Subcutaneous abdominal adipose tissue (tissue), 5 donors: ENCODE data around the gene ZSCAN2.
"Not testable (repeated sequence)": the region's sequence is repeated elsewhere in the genome, so short reads cannot be mapped to it uniquely, and the experiment has no call there.

Source experiments
- H3K27ac ChIP-seq: one replicate; pipeline ENCODE4 v1.7.0; 2013; ENCODE audit warnings: low read depth, mild to moderate bottlenecking, inconsistent platforms, low read length, moderate library complexity
- H3K27me3 ChIP-seq, 5 donors: one replicate each; pipeline ENCODE4 v1.7.0; 2013; ENCODE audit warnings: low read length in 5 of 5, inconsistent platforms in 1 of 5; ENCODE audit not compliant: control insufficient read depth in 5 of 5, insufficient read depth in 4 of 5
- H3K36me3 ChIP-seq, 5 donors: one replicate each; pipeline ENCODE4 v1.7.0; 2013; ENCODE audit warnings: low read length in 5 of 5; ENCODE audit not compliant: control insufficient read depth in 5 of 5, insufficient read depth in 5 of 5
- H3K4me1 ChIP-seq, 5 donors: one replicate each; pipeline ENCODE4 v1.7.0; 2013; ENCODE audit warnings: low read length in 5 of 5, mild to moderate bottlenecking in 3 of 5, moderate library complexity in 1 of 5; ENCODE audit not compliant: control insufficient read depth in 5 of 5, insufficient read depth in 5 of 5
- H3K4me3 ChIP-seq, 5 donors: one replicate each; pipeline ENCODE4 v1.7.0; 2013; ENCODE audit warnings: low read length in 5 of 5, low read depth in 1 of 5
- H3K9ac ChIP-seq, 5 donors: one replicate each; pipeline ENCODE4 v1.7.0; 2013; ENCODE audit warnings: low read length in 5 of 5, mild to moderate bottlenecking in 4 of 5, moderate library complexity in 3 of 5
- H3K9me3 ChIP-seq, 5 donors: one replicate each; pipeline ENCODE4 v1.7.0; 2013; ENCODE audit warnings: low read length in 5 of 5; ENCODE audit not compliant: control insufficient read depth in 5 of 5
- donor health status: healthy.
- donor health status: healthy.
- donor health status: healthy.
- donor health status: healthy.
- donor health status: healthy.

The ZSCAN2 gene

DNA sequence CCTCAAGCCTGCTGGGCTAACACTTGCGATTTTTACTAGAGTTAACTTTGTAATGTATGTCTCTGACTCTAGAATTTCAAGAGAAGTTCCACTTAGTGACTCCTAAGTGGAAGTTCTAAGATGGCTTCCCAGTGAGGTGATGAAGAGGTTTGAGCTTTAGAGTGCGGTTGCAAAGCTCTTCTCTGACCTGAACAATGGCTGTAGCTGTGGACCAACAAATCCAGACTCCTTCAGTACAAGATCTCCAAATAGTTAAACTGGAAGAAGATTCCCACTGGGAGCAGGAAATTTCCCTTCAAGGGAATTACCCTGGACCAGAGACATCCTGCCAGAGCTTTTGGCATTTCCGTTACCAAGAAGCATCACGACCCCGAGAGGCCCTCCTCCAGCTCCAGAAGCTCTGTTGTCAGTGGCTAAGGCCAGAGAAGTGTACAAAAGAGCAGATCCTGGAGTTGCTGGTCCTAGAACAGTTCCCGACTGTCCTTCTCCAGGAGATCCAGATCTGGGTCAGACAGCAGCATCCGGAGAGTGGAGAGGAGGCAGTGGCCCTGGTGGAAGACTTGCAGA, 31.0 kb downstream of the ZSCAN2 start:
- Histone ChIP-seq H3K9me3 (no peaks in the 10 kb centered on the region), H3K4me1 (peaks cover 10 to 43% (median 40%) of the 10 kb centered on the region in 5 donors), H3K27ac (peak overlapping the region; percentile 95), H3K9ac (peak overlapping the region; percentile 57 to 86 (median 66)), H3K4me3 (peak overlapping the region; percentile 55 to 96 (median 76)), H3K27me3 (no peaks in the 10 kb centered on the region), H3K36me3 (peaks cover 0 to 11% (median 4%) of the 10 kb centered on the region in 5 donors)

DNA sequence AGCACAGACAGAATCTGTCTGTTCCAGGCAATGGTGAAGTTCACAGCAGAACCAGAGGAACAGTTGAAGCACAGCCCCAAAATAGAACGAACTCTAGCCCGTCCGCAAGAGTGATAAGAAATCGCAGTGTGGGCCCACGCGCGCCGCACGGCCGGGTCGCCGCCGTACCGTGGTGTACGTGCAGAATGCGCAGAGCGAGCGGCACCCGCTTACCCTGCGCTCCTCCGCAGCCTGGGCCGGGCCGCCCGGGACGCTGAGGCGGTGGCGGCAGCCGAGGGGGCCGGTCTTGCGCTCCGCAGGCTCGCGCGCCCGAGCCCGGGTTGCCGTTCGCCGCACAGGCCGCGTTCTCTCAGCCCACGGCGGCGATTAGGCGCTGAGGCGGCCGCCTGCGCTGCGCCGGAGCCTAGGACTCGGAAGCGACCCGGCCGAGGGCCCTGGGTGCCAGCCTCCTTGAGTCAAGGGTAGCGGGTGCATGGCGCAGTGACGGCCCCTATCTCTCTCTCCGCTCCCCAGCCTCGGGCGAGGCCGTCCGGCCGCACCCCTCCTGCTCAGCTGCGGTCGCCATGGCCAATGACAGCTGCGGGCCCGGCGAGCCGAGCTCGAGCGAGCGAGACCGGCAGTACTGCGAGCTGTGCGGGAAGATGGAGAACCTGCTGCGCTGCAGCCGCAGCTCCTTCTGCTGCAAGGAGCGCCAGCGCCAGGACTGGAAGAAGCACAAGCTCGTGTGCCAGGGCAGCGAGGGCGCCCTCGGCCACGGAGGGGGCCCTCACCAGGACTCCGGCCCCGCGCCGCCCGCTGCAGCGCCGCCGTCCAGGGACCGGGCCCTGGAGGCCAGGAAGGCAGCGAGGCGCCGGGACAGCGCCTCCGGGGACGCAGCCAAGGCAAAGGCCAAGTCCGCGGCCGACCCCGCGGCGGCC, 32.8 kb downstream of the ZSCAN2 start:
- H3K27ac ChIP-seq, result peak overlapping the region; percentile 95
- no peaks in the 10 kb centered on the region for H3K27me3 ChIP-seq
- peak overlapping the region; percentile 58 to 90 (median 79) for H3K9ac ChIP-seq
- peak overlapping the region; percentile 75 to 89 (median 81) for H3K4me3 ChIP-seq
- H3K4me1 ChIP-seq, result peaks cover 10 to 49% (median 46%) of the 10 kb centered on the region in 5 donors
- peaks cover 0 to 18% (median 8%) of the 10 kb centered on the region in 5 donors for H3K36me3 ChIP-seq
- H3K9me3 ChIP-seq, result no peaks in the 10 kb centered on the region

DNA sequence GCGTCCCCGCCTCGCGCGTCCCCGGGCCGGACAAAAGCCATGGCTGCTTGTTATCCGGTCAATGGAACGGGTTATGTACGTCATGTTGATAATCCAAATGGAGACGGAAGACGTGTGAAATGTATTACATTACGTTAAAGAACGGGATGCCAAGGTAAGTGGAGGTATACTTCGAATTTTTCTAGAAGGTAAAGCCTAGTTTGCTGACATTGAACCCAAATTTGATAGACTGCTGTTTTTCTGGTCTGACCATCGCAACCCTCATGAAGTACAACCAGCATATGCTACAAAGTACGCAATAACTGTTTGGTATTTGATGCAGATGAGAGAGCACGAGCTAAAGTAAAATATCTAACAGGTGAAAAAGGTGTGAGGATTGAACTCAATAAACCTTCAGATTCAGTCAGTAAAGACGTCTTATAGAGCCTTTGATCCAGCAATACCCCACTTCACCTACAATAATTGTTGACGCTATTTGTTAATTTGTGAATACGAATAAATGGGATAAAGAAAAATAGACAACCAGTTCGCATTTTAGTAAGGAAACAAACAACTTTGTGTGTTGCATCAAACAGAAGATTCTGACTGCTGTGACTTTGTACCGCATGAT, 33.5 kb downstream of the ZSCAN2 start:
- Histone ChIP-seq H3K27ac (peak overlapping the region; percentile 95), H3K36me3 (peaks cover 0 to 23% (median 11%) of the 10 kb centered on the region in 5 donors), H3K9me3 (no peaks in the 10 kb centered on the region), H3K27me3 (no peaks in the 10 kb centered on the region), H3K9ac (peak overlapping the region; percentile 58 to 84 (median 76)), H3K4me3 (peak overlapping the region; percentile 62 to 89 (median 76)), H3K4me1 (peaks cover 10 to 49% (median 46%) of the 10 kb centered on the region in 5 donors)

DNA sequence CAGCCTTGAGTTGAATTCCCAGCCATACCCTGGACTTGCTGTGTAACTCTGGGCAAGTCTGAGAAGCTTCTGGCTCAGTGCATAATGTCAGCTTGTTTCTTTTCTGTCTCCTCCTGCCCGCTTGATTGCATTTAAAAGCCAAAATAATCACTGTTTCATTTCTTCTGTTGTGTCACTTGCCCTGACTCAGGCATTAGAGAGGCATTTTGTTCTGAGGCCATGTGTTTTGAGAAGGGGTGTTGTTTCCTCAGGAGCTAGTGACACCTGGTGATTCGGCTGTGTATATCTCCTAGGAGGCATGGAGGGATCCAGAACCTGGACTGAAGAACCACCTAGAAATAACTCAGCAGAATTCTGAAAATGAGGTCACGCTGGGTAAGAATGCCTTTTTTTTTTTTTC, 37.3 kb downstream of the ZSCAN2 start:
- H3K4me1 ChIP-seq, result peaks cover 2 to 26% (median 20%) of the 10 kb centered on the region in 5 donors
- no peak overlapping the region for H3K9ac ChIP-seq
- no peaks in the 10 kb centered on the region for H3K27me3 ChIP-seq
- peaks cover 0 to 60% (median 45%) of the 10 kb centered on the region in 5 donors for H3K36me3 ChIP-seq
- peak overlapping the region; percentile 62 for H3K27ac ChIP-seq
- no peak overlapping the region for H3K4me3 ChIP-seq
- H3K9me3 ChIP-seq, result no peaks in the 10 kb centered on the region

DNA sequence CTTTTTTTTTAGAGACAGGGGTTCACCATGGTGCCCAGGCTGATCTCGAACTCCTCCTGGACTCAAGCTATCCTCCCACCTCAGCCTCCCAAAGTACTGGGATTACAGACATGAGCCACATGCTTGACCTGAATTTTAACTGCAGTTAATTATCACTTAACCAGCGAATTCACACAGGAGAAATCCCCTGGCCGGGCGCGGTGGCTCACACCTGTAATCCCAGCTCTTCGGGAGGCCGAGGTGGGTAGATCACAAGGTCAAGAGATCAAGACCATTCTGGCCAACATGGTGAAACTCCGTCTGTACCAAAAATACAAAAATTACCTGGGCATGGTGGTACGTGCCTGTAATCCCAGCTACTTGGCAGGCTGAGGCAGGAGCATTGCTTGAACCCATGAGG, 41.1 kb downstream of the ZSCAN2 start:
- H3K4me1 ChIP-seq, H3K4me3 ChIP-seq, H3K27me3 ChIP-seq, H3K27ac ChIP-seq, H3K9ac ChIP-seq, H3K9me3 ChIP-seq: not testable (repeated sequence)
- peaks cover 3 to 87% (median 75%) of the 10 kb centered on the region in 5 donors for H3K36me3 ChIP-seq

DNA sequence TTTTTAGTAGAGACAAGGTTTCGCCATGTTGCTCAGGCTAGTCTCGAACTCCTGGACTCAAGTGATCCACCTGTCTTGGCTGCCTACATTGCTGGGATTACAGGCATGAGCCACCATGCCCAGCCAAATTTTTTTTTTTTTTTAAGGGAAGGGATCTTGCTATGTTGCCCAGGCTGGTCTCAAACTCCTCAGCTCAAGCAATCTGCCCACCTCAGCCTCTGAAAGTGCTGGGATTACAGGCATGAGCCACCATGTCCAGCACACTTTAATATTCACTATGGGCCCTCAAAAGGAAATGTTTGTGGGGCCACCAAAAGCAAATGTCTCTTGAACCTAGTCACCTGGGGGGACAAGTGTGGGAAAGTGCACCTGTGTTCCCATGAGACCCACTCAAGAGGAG, 41.8 kb downstream of the ZSCAN2 start:
- not testable (repeated sequence) for H3K9ac ChIP-seq, H3K27me3 ChIP-seq, H3K27ac ChIP-seq, H3K4me3 ChIP-seq, H3K9me3 ChIP-seq, H3K4me1 ChIP-seq
- peaks cover 3 to 90% (median 81%) of the 10 kb centered on the region in 5 donors for H3K36me3 ChIP-seq

DNA sequence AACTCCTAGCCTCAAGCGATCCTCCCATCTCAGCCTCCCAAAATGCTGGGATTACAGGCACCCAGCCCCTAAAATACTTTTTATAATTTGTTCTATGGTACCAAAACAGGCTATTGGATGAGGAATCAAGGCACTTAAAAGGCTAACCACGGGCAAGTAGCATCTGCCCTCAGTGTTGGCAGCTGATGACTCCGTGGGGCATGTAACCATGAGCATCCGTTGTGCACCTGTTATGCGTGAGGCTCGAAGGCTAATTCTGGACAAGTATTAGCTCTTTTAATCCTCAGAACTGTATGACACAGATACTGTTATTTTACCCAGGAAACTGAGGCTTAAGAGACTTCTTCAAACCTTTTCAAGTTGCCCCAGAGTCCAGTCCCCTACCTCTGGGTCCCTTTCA, 43.0 kb downstream of the ZSCAN2 start:
- no peaks in the 10 kb centered on the region for H3K27me3 ChIP-seq
- H3K4me1 ChIP-seq, result peaks cover 0 to 8% (median 6%) of the 10 kb centered on the region in 5 donors
- H3K4me3 ChIP-seq, result no peak overlapping the region
- H3K27ac ChIP-seq, result no peak overlapping the region
- no peaks in the 10 kb centered on the region for H3K9me3 ChIP-seq
- no peak overlapping the region for H3K9ac ChIP-seq
- H3K36me3 ChIP-seq, result peaks cover 5 to 94% (median 89%) of the 10 kb centered on the region in 5 donors

DNA sequence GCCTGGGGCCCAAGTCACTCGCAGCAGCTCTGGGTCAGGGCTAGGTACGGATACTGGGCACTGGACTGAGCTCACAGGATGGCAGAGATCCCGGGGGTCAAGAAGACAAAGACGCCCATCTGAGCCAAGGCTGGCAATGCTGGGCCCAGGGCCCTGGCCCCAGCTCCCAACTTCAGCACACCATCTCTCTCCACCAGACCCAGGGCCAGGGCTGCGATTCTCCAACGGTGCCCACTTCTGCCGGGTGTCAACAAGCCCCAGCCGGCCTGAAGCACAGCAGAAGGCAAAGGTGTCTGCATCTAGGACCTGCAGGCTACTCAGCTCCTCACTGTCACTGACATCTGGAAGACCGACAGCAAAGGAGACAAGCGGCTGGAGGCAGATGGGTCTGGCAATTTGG, 44.7 kb downstream of the ZSCAN2 start:
- Histone ChIP-seq H3K4me3 (no peak overlapping the region), H3K27ac (no peak overlapping the region), H3K36me3 (peaks cover 7 to 90% (median 81%) of the 10 kb centered on the region in 5 donors)

DNA sequence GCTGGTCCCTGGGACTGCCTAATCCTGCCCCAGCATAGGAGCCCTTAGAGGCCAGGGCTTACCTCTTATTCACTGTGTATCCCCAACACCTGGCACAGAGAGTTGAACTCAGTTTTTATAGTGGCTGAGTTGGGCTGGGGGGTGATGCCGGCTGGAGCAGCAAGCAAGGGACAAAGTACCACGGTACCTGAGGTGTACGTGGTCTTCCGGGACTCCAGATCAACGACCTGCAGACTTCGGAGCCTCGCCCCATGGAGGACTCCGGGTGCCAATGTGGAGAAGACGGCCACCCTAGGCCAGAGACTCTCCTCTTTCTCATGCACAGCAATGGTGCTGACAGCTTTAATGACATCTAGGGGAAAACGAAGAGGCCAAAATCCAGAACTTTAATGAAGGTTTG, 45.2 kb downstream of the ZSCAN2 start:
- H3K36me3 ChIP-seq, result peaks cover 7 to 85% (median 76%) of the 10 kb centered on the region in 5 donors
- peaks cover 0 to 16% (median 10%) of the 10 kb centered on the region in 5 donors for H3K4me1 ChIP-seq
- no peaks in the 10 kb centered on the region for H3K9me3 ChIP-seq
- no peak overlapping the region for H3K27ac ChIP-seq
- no peak overlapping the region for H3K4me3 ChIP-seq
- no peak overlapping the region for H3K9ac ChIP-seq
- H3K27me3 ChIP-seq, result no peaks in the 10 kb centered on the region

More for the DNA sequence above, 44.7 kb downstream of the ZSCAN2 start:
- no peak overlapping the region for H3K9ac ChIP-seq
- H3K9me3 ChIP-seq, result no peaks in the 10 kb centered on the region
- peaks cover 0 to 16% (median 10%) of the 10 kb centered on the region in 5 donors for H3K4me1 ChIP-seq
- no peaks in the 10 kb centered on the region for H3K27me3 ChIP-seq
